WTC11 (cell line): Measurements from ENCODE around the gene NQO2.

Experiments
- CTCF ChIP-seq: fragments of 200-600 bp; IDR thresholded peaks from 2 replicates; pipeline ENCODE4 v1.8.0; 2022; ENCODE audit warnings: antibody characterized with exemption
- IRF2 ChIP-seq: sonication (generic); formaldehyde crosslinking; IDR thresholded peaks from 2 replicates; pipeline ENCODE4 v1.8.0; 2022; ENCODE audit warnings: low read depth, missing genetic modification reagents, borderline replicate concordance
- JUN ChIP-seq: sonication (generic); formaldehyde crosslinking; IDR thresholded peaks from 2 replicates; pipeline ENCODE4 v1.8.0; 2023; ENCODE audit warnings: mild to moderate bottlenecking, missing genetic modification reagents
- NFYB ChIP-seq: sonication (generic); formaldehyde crosslinking; conservative IDR thresholded peaks from 2 replicates; pipeline ENCODE4 v1.8.0; 2022; ENCODE audit warnings: low read depth, missing genetic modification reagents
- SMAD3 ChIP-seq: sonication (generic); formaldehyde crosslinking; IDR thresholded peaks from 2 replicates; pipeline ENCODE4 v1.8.0; 2022; ENCODE audit warnings: missing genetic modification reagents, mild to moderate bottlenecking, borderline replicate concordance
- TEAD4 ChIP-seq: sonication (generic); formaldehyde crosslinking; IDR thresholded peaks from 2 replicates; pipeline ENCODE4 v1.8.0; 2022; ENCODE audit warnings: mild to moderate bottlenecking, missing genetic modification reagents
- USF2 ChIP-seq: sonication (generic); formaldehyde crosslinking; IDR thresholded peaks from 2 replicates; pipeline ENCODE4 v1.8.1; 2023; ENCODE audit warnings: mild to moderate bottlenecking, missing genetic modification reagents, moderate library complexity
- ZNF121 ChIP-seq: sonication (generic); formaldehyde crosslinking; IDR thresholded peaks from 2 replicates; pipeline ENCODE4 v1.8.0; 2023; ENCODE audit warnings: missing genetic modification reagents
- ZNF281 ChIP-seq: sonication (generic); formaldehyde crosslinking; IDR thresholded peaks from 2 replicates; pipeline ENCODE4 v1.8.0; 2023; ENCODE audit warnings: mild to moderate bottlenecking, missing genetic modification reagents
- TF ChIP-seq, protein P1 (sequence below): sonication (generic); formaldehyde crosslinking; IDR thresholded peaks from 2 replicates; pipeline ENCODE4 v1.8.1; 2022; ENCODE audit warnings: missing genetic modification reagents, borderline replicate concordance

- TF ChIP-seq USF2 (CRISPR knock-in tag) (no peak), CTCF (no peak), JUN (CRISPR knock-in tag) (no peak), ZNF281 (CRISPR knock-in tag) (no peak), ZNF121 (CRISPR knock-in tag) (no peak), TEAD4 (CRISPR knock-in tag) (no peak), SMAD3 (CRISPR knock-in tag) (no peak), IRF2 (no peak), NFYB (no peak)
- TF ChIP-seq, protein P1, sequence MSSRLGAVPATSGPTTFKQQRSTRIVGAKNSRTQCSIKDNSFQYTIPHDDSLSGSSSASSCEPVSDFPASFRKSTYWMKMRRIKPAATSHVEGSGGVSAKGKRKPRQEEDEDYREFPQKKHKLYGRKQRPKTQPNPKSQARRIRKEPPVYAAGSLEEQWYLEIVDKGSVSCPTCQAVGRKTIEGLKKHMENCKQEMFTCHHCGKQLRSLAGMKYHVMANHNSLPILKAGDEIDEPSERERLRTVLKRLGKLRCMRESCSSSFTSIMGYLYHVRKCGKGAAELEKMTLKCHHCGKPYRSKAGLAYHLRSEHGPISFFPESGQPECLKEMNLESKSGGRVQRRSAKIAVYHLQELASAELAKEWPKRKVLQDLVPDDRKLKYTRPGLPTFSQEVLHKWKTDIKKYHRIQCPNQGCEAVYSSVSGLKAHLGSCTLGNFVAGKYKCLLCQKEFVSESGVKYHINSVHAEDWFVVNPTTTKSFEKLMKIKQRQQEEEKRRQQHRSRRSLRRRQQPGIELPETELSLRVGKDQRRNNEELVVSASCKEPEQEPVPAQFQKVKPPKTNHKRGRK (CRISPR knock-in tag) = no peak
Observed at GRCh38 chr6:3013486-3013885, 13.8 kb downstream of the NQO2 start.
